Vagina (tissue), 2 donors: Measurements from ENCODE around the gene MON1B. TPM values are rescaled to one million over a fixed set of nuclear protein-coding genes. Genes with fewer than 3 reads are reported as not detected.
A peak's percentile ranks its signal among the peaks of the same experiment; 100 is the strongest.
"Not testable (repeated sequence)": the region's sequence is repeated elsewhere in the genome, so short reads cannot be mapped to it uniquely, and the experiment has no call there.

Source experiments
- DNase-seq, 2 donors: peaks; one replicate each; pipeline ENCODE4 v3.0.0-alpha.2; 2017; ENCODE audit errors: extremely low spot score in 2 of 2
- H3K27ac ChIP-seq: fragments of 200-600 bp; sonication (generic); one replicate; pipeline ENCODE4 v1.5.1; 2019
- H3K27me3 ChIP-seq: fragments of 200-600 bp; sonication (generic); one replicate; pipeline ENCODE4 v1.5.1; 2019
- H3K36me3 ChIP-seq, 2 donors: fragments of 200-600 bp; sonication (generic); one replicate each; pipeline ENCODE4 v1.5.1; 2017 to 2019
- H3K4me1 ChIP-seq: fragments of 200-600 bp; sonication (generic); one replicate; pipeline ENCODE4 v1.5.1; 2019
- H3K4me3 ChIP-seq, 2 donors: fragments of 200-600 bp; sonication (generic); 1 replicate in 1 of 2; 2 replicates in 1 of 2; pipeline ENCODE4 v1.5.1; 2016 to 2019
- H3K9me3 ChIP-seq: fragments of 200-600 bp; sonication (generic); one replicate; pipeline ENCODE4 v1.5.1; 2019
- POLR2A ChIP-seq, 2 donors: fragments of 450-650 bp; IDR thresholded peaks; one replicate each; pipeline ENCODE4 v1.6.1; 2017; ENCODE audit warnings: antibody characterized with exemption in 2 of 2, mild to moderate bottlenecking in 2 of 2, moderate library complexity in 2 of 2
- POLR2AphosphoS5 ChIP-seq, 2 donors: sonication (generic); formaldehyde crosslinking; IDR thresholded peaks; one replicate each; pipeline ENCODE4 v1.9.0; 2017; ENCODE audit warnings: antibody characterized with exemption in 2 of 2, mild to moderate bottlenecking in 2 of 2, low read depth in 1 of 2; ENCODE audit not compliant: insufficient read depth in 1 of 2
- intact Hi-C: fragments of 100-400 bp; cut with DNase I; formaldehyde crosslinking; loops from one replicate; pipeline ENCODE4 v1.15.1; 2023
- total RNA-seq: library from RNA; depleted of rRNA; stranded (reverse); fragments of >200 nt; gene quantifications from one replicate; pipeline ENCODE4 v1.2.3, GENCODE V29; 2016
- TF ChIP-seq, protein P1 (sequence below), 3 experiments: fragments of 450-650 bp in 2 of 3; fragments of 200-600 bp in 1 of 3; sonication (generic) in 1 of 3; IDR thresholded peaks; one replicate each; pipeline ENCODE4 v1.5.1; 2017 to 2019; ENCODE audit warnings: antibody characterized with exemption in 3 of 3, mild to moderate bottlenecking in 2 of 3, moderate library complexity in 2 of 3

Gene MON1B
- total RNA-seq, 1 donor from 2014 or later, result 28.2 TPM

DNA sequence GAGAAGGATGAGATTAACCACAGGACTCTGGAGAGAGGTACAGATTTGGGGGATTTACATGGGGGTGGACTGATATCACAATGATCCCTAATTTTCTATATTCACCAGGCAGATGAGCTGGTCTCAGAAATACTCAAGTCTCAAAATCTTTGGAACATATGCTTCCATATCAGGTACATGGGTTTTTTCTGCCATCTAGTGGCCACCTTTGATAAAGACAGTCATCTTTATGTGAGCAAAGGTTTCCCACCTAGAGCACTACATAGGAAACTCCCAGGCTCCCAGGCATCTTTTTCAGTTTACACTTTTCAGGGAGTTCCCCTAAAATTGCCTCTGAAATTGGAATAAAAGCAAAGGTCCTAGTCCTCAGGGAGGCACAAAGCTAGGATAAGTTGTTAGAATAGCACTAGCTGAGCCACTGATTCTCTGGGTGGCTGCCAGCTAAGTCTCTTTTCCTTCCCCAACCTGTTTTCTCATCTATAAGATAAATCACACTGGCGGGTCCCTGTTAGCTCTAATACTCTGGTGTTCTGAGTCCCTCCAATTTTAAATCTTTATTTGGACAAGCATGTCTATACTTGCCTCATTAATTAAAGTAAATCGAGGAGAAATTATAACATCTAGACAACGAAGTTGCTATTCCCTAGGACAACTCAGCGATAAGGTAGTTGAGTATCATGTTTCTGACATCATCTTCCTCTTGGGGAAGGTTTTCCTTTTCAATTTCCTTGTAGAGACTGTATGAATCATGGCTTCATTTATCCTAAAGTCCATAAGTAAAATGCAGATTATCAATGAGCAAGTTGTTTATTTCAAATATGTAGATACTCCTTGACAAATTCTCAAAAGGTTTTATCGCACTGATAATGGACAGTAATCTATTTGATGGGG, 19.0 kb upstream of the MON1B start:
- Histone ChIP-seq H3K36me3 (no peaks in the 10 kb centered on the region), H3K27ac (no peak overlapping the region), H3K4me1 (no peaks in the 10 kb centered on the region), H3K27me3 (no peaks in the 10 kb centered on the region), H3K9me3 (no peaks in the 10 kb centered on the region), H3K4me3 (no peak overlapping the region)
- intact Hi-C loops, result loop anchor here (5.0 kb wide), 1 partner anchor 1375 kb away; no protein-coding TSS in a partner anchor
- TF ChIP-seq POLR2A (IDR thresholded peaks at IDR 0.05), result no peak
- TF ChIP-seq, protein P1, sequence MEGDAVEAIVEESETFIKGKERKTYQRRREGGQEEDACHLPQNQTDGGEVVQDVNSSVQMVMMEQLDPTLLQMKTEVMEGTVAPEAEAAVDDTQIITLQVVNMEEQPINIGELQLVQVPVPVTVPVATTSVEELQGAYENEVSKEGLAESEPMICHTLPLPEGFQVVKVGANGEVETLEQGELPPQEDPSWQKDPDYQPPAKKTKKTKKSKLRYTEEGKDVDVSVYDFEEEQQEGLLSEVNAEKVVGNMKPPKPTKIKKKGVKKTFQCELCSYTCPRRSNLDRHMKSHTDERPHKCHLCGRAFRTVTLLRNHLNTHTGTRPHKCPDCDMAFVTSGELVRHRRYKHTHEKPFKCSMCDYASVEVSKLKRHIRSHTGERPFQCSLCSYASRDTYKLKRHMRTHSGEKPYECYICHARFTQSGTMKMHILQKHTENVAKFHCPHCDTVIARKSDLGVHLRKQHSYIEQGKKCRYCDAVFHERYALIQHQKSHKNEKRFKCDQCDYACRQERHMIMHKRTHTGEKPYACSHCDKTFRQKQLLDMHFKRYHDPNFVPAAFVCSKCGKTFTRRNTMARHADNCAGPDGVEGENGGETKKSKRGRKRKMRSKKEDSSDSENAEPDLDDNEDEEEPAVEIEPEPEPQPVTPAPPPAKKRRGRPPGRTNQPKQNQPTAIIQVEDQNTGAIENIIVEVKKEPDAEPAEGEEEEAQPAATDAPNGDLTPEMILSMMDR (IDR thresholded peaks at IDR 0.05), result peak in 2 of 3 experiments; percentile 61 to 64
- no peak for DNase-seq

DNA sequence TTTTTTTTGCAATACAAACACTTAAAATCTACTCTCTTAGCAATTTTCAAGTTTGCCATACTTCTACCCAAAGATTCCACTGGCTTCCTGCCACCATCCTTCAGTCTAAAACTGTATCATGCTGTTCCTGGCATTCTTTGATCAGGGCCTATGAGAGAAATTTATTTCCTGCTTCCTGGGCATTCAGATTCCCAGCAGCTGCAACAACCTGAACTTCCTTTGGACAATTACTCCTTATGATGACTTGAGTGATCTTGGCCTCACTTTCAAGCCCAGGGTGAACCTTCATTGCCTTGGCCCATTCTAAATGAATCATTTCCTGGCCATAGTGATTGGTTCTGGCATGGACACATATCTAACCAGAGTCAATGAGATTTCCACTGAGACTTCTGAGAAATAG, 18.0 kb upstream of the MON1B start:
- Histone ChIP-seq H3K9me3 (no peaks in the 10 kb centered on the region), H3K4me1 (no peaks in the 10 kb centered on the region), H3K36me3 (no peaks in the 10 kb centered on the region), H3K4me3 (no peak overlapping the region), H3K27me3 (no peaks in the 10 kb centered on the region), H3K27ac (no peak overlapping the region)
- intact Hi-C loops, result loop anchor here (5.0 kb wide), 1 partner anchor 1376 kb away; no protein-coding TSS in a partner anchor
- DNase-seq, result no peak
- TF ChIP-seq POLR2AphosphoS5 (IDR thresholded peaks at IDR 0.05; ENCODE audit: insufficient read depth in 1 of 2, low read depth in 1 of 2) (no peak), POLR2A (IDR thresholded peaks at IDR 0.05) (no peak)
- TF ChIP-seq, protein P1 (IDR thresholded peaks at IDR 0.05), result no peak

DNA sequence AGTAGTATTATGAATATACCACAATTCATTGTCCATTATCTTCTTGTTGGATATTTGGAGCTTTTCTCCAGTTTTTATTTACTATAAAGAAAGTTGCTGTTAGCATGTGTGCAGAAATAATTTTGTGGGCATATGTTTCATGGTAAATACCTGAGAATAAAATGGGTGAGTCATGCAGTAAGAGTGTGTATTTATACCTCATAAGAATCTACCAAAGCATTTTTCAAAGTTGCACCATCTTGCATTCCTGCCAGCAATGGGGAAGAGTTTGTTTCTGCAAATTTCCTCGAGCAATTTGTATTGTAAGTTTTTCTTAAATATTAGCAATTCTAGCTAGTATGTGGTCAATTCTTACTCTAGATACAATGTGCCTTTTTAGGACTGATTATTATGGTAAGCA, 7.9 kb upstream of the MON1B start:
- H3K4me1 ChIP-seq, result no peaks in the 10 kb centered on the region
- no peak overlapping the region for H3K27ac ChIP-seq
- no peaks in the 10 kb centered on the region for H3K36me3 ChIP-seq
- TF ChIP-seq, protein P1 (IDR thresholded peaks at IDR 0.05), result no peak
- TF ChIP-seq POLR2A (IDR thresholded peaks at IDR 0.05), result no peak
- TF ChIP-seq POLR2AphosphoS5 (IDR thresholded peaks at IDR 0.05; ENCODE audit: insufficient read depth in 1 of 2, low read depth in 1 of 2), result no peak
- intact Hi-C loops, result no loop called here
- no peak for DNase-seq
- no peaks in the 10 kb centered on the region for H3K9me3 ChIP-seq
- H3K4me3 ChIP-seq, result no peak overlapping the region
- no peaks in the 10 kb centered on the region for H3K27me3 ChIP-seq

DNA sequence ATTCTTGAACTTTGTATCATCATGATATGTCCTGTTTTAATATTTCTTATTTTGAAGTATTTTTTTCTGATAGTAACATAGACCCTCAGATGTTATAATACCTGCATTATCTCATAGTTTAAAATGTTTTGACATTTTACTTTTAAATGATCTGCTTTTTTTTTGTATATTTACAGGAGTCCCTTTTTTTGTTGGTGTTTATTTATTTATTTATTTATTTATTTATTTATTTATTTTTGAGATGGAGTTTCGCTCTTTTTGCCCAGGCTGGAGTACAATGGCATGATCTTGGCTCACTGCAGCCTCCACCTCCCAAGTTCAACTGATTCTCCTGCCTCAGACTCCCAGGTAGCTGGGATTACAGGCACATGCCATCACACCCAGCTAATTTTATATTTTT, 4.7 kb upstream of the MON1B start:
- H3K27me3 ChIP-seq, H3K27ac ChIP-seq, H3K4me1 ChIP-seq, H3K9me3 ChIP-seq, H3K4me3 ChIP-seq, DNase-seq, H3K36me3 ChIP-seq, intact Hi-C loops: not testable (repeated sequence)

DNA sequence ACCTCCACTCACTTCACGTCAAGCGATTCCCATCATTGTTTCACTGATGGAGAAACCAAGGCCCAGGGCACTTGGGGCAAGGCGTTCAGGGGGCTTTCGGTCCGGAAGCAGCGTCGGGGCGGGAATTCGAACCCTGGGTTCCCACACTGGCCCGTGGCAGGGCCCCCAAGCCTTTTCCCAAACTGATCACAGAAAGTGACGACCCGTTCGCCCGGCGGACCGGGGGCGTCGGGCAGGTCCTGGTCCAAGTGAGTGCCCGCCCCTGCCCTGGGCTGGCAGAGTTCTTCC, 856 bp upstream of the MON1B start:
- Histone ChIP-seq H3K4me1 (peaks cover 17% of the 10 kb centered on the region), H3K27ac (peak overlapping the region; percentile 85), H3K9me3 (no peaks in the 10 kb centered on the region), H3K36me3 (peaks cover 0 to 19% of the 10 kb centered on the region in 2 donors), H3K27me3 (no peaks in the 10 kb centered on the region), H3K4me3 (peak overlapping the region; percentile 77 to 90)
- TF ChIP-seq POLR2AphosphoS5 (IDR thresholded peaks at IDR 0.05; ENCODE audit: insufficient read depth in 1 of 2, low read depth in 1 of 2) (no peak), POLR2A (IDR thresholded peaks at IDR 0.05) (no peak)
- TF ChIP-seq, protein P1 (IDR thresholded peaks at IDR 0.05), result no peak
- intact Hi-C loops, result no loop called here
- DNase-seq, result no peak
